K562 (cell line): ENCODE results near the gene TMC5. TPM values are rescaled to one million over a fixed set of nuclear protein-coding genes. Genes with fewer than 3 reads are reported as not detected.

ENCODE experiments used
- ESRRA ChIP-seq: fragments of 450-650 bp; IDR thresholded peaks from 2 replicates; pipeline ENCODE4 v1.6.1; 2014; ENCODE audit warnings: low read depth, mild to moderate bottlenecking, moderate library complexity, borderline replicate concordance
- KAT7 ChIP-seq: sonication (generic); formaldehyde crosslinking; IDR thresholded peaks from 2 replicates; pipeline ENCODE4 v1.8.0; 2022; ENCODE audit warnings: missing genetic modification reagents, mild to moderate bottlenecking, borderline replicate concordance
- MCM5 ChIP-seq: fragments of 450-650 bp; IDR thresholded peaks from 2 replicates; pipeline ENCODE4 v1.6.1; 2016; ENCODE audit warnings: low read depth
- PTTG1 ChIP-seq: fragments of 450-650 bp; IDR thresholded peaks from 2 replicates; pipeline ENCODE4 v1.6.1; 2016; ENCODE audit warnings: low read depth, mild to moderate bottlenecking, missing genetic modification characterization, missing compliant biosample characterization
- RBM14 ChIP-seq: fragments of 200-400 bp; formaldehyde crosslinking; IDR thresholded peaks from 2 replicates; pipeline ENCODE4 v1.6.1; 2018; ENCODE audit warnings: low read depth, mild to moderate bottlenecking, low read length, moderate library complexity, borderline replicate concordance; ENCODE audit not compliant: insufficient read depth
- SRF ChIP-seq, 2 experiments: fragments of 250-450, 450-650 bp in 1 of 2; sonication (Bioruptor Pico) in 1 of 2; sonication (generic) in 1 of 2; formaldehyde crosslinking; IDR thresholded peaks; 2 replicates each; pipeline versions ENCODE4 v1.5.0 to v1.5.1; 2020 to 2022; ENCODE audit warnings: mild to moderate bottlenecking in 1 of 2, missing genetic modification reagents in 1 of 2
- ZEB2 ChIP-seq: fragments of 450-650 bp; IDR thresholded peaks from 2 replicates; pipeline ENCODE4 v1.6.1; 2016
- ZNF436 ChIP-seq: fragments of 250-450, 450-650 bp; sonication (Bioruptor Pico); formaldehyde crosslinking; IDR thresholded peaks from 2 replicates; pipeline ENCODE4 v1.7.0; 2020; ENCODE audit warnings: mild to moderate bottlenecking
- polyA plus RNA-seq, 8 experiments: library from polyadenylated mRNA; depleted of rRNA in 4 of 8; stranded (reverse) in 5 of 8; unstranded in 3 of 8; fragments of >200 nt; fragmentation: Nextera tagmentation in 2 of 8; fragmentation: Illumina TruSeq in 1 of 8; extraction: Ambion mirVana in 2 of 8; extraction: Trizol in 1 of 8; gene quantifications; 2 replicates each; pipeline versions ENCODE4 v1.2.1 to v1.2.3, GENCODE V29; 2011 to 2014; ENCODE audit warnings: inconsistent platforms in 1 of 8, missing spikeins in 1 of 8
- total RNA-seq, 7 experiments: library from RNA; depleted of rRNA in 6 of 7; stranded (reverse); fragments of >200 nt in 6 of 7; fragmentation: Illumina TruSeq in 2 of 7; extraction: Trizol in 2 of 7; gene quantifications; 2 replicates each; pipeline versions ENCODE4 v1.2.1 to v1.2.3, GENCODE V29; 2011 to 2021; ENCODE audit warnings: low replicate concordance in 1 of 7
- TF ChIP-seq, protein P1 (sequence below): sonication (generic); formaldehyde crosslinking; IDR thresholded peaks from 2 replicates; pipeline ENCODE4 v1.9.0; 2022; ENCODE audit warnings: mild to moderate bottlenecking, missing genetic modification reagents
- TF ChIP-seq, protein P2 (sequence below): fragments of 200-800 bp; sonication (Bioruptor generic); IDR thresholded peaks from 2 replicates; pipeline ENCODE4 v1.6.1; 2016; ENCODE audit warnings: missing genetic modification characterization, missing compliant biosample characterization
- TF ChIP-seq, protein P3 (sequence below): fragments of 200-800 bp; sonication (Bioruptor generic); IDR thresholded peaks from 2 replicates; pipeline ENCODE4 v1.6.1; 2017; ENCODE audit warnings: missing genetic modification characterization, missing compliant biosample characterization

Gene TMC5
- total and polyA plus RNA-seq, 9 of the 15 experiments (the other 6 are each of a cell fraction or from before 2014, with no cell fraction given) = 0.83 to 2.6 (median 1.6) TPM

DNA sequence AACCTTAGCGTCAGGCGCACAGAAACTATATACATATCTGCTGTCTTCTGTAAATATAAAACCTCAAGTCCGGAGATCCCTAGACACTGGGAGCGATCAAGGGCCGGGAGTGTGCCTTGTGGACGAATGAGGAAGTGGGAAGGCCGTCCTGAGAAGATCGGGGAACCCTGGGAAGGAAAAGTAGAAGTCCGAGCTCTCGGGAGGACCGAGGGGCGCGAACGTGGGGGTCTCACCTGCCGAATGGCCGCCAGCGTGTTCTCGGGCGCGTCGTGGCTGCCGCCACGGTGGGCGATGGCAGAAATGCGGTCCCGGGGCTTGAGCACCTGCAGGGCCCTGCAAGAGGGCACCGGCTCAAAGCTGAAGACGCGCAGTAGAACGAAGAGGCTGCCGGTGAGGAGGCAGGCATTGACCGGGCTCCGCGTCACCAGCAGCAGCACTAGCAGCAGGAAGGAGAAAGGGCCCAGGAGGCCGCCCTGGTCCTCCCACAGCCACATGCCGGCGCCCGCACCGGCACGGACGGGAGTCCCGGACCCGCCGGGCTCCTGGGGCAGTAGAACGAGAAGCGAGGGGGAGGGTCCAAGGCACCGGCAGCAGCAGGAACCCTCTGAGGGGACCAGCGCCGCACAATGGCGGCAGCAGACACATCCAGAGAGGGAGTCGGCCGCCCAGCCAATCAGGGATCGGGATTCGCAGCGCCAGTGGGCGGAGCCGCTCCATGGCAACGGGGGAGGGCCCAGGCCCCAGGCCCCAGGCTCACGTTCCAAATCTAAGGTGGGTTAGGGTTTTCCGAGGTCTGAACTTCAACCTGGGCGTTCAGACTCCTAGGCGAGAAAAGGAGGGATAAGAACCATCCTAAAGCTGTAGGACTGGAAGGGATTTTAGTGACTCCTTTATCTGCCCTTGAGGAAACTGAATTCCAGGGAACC lies 104.1 kb downstream of the TMC5 start, which contains the start of gene GDE1 (continued):
- no peak for TF ChIP-seq ESRRA
- no peak for TF ChIP-seq ZNF436 (CRISPR knock-in tag)
- peak; percentile 95 for TF ChIP-seq KAT7 (CRISPR knock-in tag)
- TF ChIP-seq MCM5 = no peak
- TF ChIP-seq, protein P1, sequence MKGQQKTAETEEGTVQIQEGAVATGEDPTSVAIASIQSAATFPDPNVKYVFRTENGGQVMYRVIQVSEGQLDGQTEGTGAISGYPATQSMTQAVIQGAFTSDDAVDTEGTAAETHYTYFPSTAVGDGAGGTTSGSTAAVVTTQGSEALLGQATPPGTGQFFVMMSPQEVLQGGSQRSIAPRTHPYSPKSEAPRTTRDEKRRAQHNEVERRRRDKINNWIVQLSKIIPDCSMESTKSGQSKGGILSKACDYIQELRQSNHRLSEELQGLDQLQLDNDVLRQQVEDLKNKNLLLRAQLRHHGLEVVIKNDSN (CRISPR knock-in tag) = no peak
- TF ChIP-seq, protein P2, sequence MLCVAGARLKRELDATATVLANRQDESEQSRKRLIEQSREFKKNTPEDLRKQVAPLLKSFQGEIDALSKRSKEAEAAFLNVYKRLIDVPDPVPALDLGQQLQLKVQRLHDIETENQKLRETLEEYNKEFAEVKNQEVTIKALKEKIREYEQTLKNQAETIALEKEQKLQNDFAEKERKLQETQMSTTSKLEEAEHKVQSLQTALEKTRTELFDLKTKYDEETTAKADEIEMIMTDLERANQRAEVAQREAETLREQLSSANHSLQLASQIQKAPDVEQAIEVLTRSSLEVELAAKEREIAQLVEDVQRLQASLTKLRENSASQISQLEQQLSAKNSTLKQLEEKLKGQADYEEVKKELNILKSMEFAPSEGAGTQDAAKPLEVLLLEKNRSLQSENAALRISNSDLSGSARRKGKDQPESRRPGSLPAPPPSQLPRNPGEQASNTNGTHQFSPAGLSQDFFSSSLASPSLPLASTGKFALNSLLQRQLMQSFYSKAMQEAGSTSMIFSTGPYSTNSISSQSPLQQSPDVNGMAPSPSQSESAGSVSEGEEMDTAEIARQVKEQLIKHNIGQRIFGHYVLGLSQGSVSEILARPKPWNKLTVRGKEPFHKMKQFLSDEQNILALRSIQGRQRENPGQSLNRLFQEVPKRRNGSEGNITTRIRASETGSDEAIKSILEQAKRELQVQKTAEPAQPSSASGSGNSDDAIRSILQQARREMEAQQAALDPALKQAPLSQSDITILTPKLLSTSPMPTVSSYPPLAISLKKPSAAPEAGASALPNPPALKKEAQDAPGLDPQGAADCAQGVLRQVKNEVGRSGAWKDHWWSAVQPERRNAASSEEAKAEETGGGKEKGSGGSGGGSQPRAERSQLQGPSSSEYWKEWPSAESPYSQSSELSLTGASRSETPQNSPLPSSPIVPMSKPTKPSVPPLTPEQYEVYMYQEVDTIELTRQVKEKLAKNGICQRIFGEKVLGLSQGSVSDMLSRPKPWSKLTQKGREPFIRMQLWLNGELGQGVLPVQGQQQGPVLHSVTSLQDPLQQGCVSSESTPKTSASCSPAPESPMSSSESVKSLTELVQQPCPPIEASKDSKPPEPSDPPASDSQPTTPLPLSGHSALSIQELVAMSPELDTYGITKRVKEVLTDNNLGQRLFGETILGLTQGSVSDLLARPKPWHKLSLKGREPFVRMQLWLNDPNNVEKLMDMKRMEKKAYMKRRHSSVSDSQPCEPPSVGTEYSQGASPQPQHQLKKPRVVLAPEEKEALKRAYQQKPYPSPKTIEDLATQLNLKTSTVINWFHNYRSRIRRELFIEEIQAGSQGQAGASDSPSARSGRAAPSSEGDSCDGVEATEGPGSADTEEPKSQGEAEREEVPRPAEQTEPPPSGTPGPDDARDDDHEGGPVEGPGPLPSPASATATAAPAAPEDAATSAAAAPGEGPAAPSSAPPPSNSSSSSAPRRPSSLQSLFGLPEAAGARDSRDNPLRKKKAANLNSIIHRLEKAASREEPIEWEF = no peak
- no peak for TF ChIP-seq PTTG1 (tag)
- no peak for TF ChIP-seq RBM14
- TF ChIP-seq, protein P3, sequence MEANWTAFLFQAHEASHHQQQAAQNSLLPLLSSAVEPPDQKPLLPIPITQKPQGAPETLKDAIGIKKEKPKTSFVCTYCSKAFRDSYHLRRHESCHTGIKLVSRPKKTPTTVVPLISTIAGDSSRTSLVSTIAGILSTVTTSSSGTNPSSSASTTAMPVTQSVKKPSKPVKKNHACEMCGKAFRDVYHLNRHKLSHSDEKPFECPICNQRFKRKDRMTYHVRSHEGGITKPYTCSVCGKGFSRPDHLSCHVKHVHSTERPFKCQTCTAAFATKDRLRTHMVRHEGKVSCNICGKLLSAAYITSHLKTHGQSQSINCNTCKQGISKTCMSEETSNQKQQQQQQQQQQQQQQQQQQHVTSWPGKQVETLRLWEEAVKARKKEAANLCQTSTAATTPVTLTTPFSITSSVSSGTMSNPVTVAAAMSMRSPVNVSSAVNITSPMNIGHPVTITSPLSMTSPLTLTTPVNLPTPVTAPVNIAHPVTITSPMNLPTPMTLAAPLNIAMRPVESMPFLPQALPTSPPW = peak; percentile 32; the same call in 1 of the 2 replicates
- TF ChIP-seq ZEB2 = no peak
- TF ChIP-seq SRF (CRISPR knock-in tag; IDR thresholded peaks at IDR 0.05) = no peak; a peak in 1 of 4 replicates
